HS-27A (cell line): ENCODE results near the gene ATP6V1A.
"Not testable (repeated sequence)": the region's sequence is repeated elsewhere in the genome, so short reads cannot be mapped to it uniquely, and the experiment has no call there.

ENCODE experiments used
- DNase-seq: peaks from one replicate; pipeline ENCODE4 v3.0.0-alpha.2; 2012; ENCODE audit warnings: low read depth, missing footprints

ATP6V1A gene

GRCh38 chr3:113829576-113830354, 82.9 kb downstream of the ATP6V1A start:
- no peak for DNase-seq

GRCh38 chr3:113831103-113831355, 84.2 kb downstream of the ATP6V1A start:
- no peak for DNase-seq

GRCh38 chr3:113832477-113833164, 85.8 kb downstream of the ATP6V1A start:
- DNase-seq = no peak

GRCh38 chr3:113834983-113835382, 88.1 kb downstream of the ATP6V1A start:
- no peak for DNase-seq

- peak; percentile 52 for DNase-seq
Measured at GRCh38 chr3:113838631-113839209, 91.9 kb downstream of the ATP6V1A start, which contains the start of gene GRAMD1C. TSS of gene GRAMD1C (plus strand) at chr3:113838788. CDS start at chr3:113838910, 122 bp downstream.

- DNase-seq = no peak
Measured at GRCh38 chr3:113839551-113839950, 92.7 kb downstream of the ATP6V1A start.

- DNase-seq = no peak
Measured at GRCh38 chr3:113844622-113845222, 97.9 kb downstream of the ATP6V1A start.

- no peak for DNase-seq
Measured at GRCh38 chr3:113847247-113847646, 100.4 kb downstream of the ATP6V1A start.

- no peak for DNase-seq
Measured at GRCh38 chr3:113847664-113848461, 101.0 kb downstream of the ATP6V1A start.

GRCh38 chr3:113849071-113849470, 102.2 kb downstream of the ATP6V1A start:
- DNase-seq = not testable (repeated sequence)

- DNase-seq = not testable (repeated sequence)
Measured at GRCh38 chr3:113849841-113850240, 103.0 kb downstream of the ATP6V1A start.

- DNase-seq = not testable (repeated sequence)
Measured at GRCh38 chr3:113850391-113850790, 103.6 kb downstream of the ATP6V1A start.

GRCh38 chr3:113852506-113852905, 105.7 kb downstream of the ATP6V1A start:
- no peak for DNase-seq
